BJ (cell line): Measurements from ENCODE around the gene LHFPL6. TPM values are rescaled to one million over a fixed set of nuclear protein-coding genes. Genes with fewer than 3 reads are reported as not detected.

Experiments used
- CTCF ChIA-PET: fragments of 350-600 bp; formaldehyde crosslinking; extraction: SDS; loops from one replicate; lab custom pipeline; 2021; ENCODE audit warnings: antibody characterized with exemption, inconsistent platforms; lab: Yijun Ruan, JAX
- POLR2A ChIA-PET: fragments of 300-600 bp; sonication (Branson Sonifier 250); formaldehyde crosslinking; extraction: SDS; loops from one replicate; lab custom pipeline; 2021; ENCODE audit warnings: antibody characterized with exemption; lab: Charles Lee
- DNase-seq: peaks from one replicate; pipeline ENCODE4 v3.0.0-alpha.2; 2011; ENCODE audit warnings: low read depth
- H3K27me3 ChIP-seq: 2 replicates; pipeline ENCODE4 v1.6.0; 2011; ENCODE audit warnings: low read length; ENCODE audit not compliant: control insufficient read depth, insufficient read depth
- H3K36me3 ChIP-seq: 2 replicates; pipeline ENCODE4 v1.5.1; 2011; ENCODE audit warnings: low read length; ENCODE audit not compliant: control insufficient read depth, insufficient read depth
- H3K4me3 ChIP-seq: 2 replicates; pipeline ENCODE4 v1.5.1; 2011; ENCODE audit warnings: low read depth, mild to moderate bottlenecking, control low read depth, low read length
- polyA plus RNA-seq: library from polyadenylated mRNA; depleted of rRNA; stranded (reverse); fragments of >200 nt; gene quantifications from 2 replicates; pipeline ENCODE4 v1.2.3, GENCODE V29; 2011
- TF ChIP-seq, protein P1 (sequence below): IDR thresholded peaks from 2 replicates; pipeline ENCODE4 v1.5.1; 2011; ENCODE audit warnings: low read depth, mild to moderate bottlenecking, control low read depth, inconsistent platforms, low read length, moderate library complexity; ENCODE audit not compliant: insufficient read depth

The LHFPL6 gene
- polyA plus RNA-seq, 1 experiment = 69.0 TPM

DNA sequence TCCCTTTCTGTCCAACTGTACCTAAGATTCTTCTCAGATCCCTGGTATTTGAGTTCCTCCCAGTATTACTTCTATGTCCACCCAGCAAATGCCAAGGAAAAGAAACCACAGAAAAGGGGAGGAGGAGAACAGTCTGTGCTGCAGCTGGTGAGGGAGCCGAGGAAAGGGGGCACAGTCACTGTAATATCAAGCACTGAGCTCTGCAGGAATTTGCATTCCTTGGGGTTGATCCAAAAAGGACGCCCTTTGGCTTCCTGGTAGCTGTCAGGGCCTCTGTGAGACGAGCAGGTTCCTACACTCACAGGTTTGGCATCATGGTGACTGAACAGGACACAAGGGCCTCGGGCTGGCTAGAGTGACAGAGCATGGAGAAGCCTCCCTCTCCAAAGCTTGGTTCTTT is 291.4 kb downstream of the LHFPL6 start:
- peaks cover 3% of the 10 kb centered on the region; the same call in 1 of the 2 replicates for H3K27me3 ChIP-seq
- DNase-seq = no peak
- ChIA-PET CTCF (interaction anchor here (1.3 kb wide), 1 partner anchor 13 kb away, joined by 5 read pairs; no protein-coding TSS in a partner anchor), POLR2A (no interaction called here)
- H3K4me3 ChIP-seq = no peak overlapping the region
- TF ChIP-seq, protein P1, sequence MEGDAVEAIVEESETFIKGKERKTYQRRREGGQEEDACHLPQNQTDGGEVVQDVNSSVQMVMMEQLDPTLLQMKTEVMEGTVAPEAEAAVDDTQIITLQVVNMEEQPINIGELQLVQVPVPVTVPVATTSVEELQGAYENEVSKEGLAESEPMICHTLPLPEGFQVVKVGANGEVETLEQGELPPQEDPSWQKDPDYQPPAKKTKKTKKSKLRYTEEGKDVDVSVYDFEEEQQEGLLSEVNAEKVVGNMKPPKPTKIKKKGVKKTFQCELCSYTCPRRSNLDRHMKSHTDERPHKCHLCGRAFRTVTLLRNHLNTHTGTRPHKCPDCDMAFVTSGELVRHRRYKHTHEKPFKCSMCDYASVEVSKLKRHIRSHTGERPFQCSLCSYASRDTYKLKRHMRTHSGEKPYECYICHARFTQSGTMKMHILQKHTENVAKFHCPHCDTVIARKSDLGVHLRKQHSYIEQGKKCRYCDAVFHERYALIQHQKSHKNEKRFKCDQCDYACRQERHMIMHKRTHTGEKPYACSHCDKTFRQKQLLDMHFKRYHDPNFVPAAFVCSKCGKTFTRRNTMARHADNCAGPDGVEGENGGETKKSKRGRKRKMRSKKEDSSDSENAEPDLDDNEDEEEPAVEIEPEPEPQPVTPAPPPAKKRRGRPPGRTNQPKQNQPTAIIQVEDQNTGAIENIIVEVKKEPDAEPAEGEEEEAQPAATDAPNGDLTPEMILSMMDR = no peak
- no peaks in the 10 kb centered on the region for H3K36me3 ChIP-seq

DNA sequence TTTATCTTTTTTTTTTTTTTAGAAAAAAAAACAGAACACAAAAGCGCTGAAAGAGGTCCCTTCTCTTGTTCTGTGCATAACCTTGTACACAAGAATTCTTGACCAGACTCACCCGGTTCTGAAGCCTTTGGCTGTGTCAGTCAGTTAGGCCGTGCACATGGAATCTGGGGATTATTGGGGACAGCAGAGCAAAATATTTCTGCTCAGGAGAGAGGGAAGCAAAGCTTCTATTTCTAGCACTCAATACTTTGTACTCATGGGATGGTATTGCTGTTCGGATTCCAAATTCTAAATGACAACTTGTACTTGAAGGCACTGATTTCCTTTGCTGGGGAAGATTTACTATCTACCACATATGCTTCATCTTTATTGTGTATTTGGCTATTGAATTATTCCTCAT is 292.0 kb downstream of the LHFPL6 start:
- Histone ChIP-seq H3K27me3 (peaks cover 3% of the 10 kb centered on the region; the same call in 1 of the 2 replicates), H3K36me3 (no peaks in the 10 kb centered on the region), H3K4me3 (no peak overlapping the region)
- ChIA-PET CTCF (interaction anchor here (1.3 kb wide), 1 partner anchor 12 kb away, joined by 5 read pairs; no protein-coding TSS in a partner anchor), POLR2A (no interaction called here)
- TF ChIP-seq, protein P1 = no peak
- no peak for DNase-seq

DNA sequence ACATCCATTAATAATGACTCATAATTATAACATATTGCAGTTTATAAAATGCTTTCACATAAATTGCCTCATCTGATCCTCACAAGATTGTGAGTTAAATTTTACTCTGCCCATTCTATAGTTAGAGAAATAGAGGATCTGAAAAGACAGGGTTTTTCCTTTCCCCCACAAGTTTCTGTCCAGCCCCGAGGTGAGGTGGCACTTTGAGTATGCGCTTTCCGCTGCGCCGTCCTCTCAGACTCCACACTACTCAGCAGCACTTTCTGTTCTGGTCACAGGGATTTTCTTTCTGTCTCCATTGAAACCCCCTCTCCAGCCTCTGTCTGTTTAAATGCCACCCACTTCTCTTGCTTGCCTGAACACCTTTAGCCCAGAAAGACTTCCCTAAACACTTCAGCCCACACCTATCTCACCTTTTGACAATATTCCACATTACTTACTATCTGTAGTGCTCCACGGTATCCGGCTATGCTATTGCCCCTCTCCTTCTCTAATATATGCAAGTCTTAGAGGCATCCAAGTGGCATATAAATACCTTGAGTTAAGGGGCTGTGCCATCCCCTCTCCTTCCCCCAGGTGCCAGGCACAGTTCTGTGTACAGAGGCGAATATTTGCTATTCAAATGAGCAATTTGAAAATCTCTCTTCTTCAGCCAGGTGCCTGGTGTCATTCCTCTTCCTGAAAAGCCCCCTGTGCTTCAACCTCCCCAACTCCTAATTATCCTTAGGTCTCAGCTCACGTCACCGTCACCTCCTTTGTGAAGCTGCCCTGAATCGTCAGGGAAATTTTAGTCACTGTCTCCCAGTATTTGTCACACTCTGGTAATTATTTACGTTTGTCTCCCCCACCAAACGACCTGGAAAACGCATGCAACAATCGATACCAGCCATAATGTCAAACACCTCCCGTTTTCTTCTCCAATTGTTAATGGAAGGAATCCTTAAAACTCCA is 296.1 kb downstream of the LHFPL6 start:
- TF ChIP-seq, protein P1 = no peak
- ChIA-PET CTCF (no interaction called here), POLR2A (interaction anchor here (0.6 kb wide), 1 partner anchor 9 kb away, joined by 4 read pairs; no protein-coding TSS in a partner anchor)
- H3K27me3 ChIP-seq = peaks cover 3% of the 10 kb centered on the region; the same call in 1 of the 2 replicates
- H3K4me3 ChIP-seq = no peak overlapping the region
- DNase-seq = no peak
- H3K36me3 ChIP-seq = no peaks in the 10 kb centered on the region

DNA sequence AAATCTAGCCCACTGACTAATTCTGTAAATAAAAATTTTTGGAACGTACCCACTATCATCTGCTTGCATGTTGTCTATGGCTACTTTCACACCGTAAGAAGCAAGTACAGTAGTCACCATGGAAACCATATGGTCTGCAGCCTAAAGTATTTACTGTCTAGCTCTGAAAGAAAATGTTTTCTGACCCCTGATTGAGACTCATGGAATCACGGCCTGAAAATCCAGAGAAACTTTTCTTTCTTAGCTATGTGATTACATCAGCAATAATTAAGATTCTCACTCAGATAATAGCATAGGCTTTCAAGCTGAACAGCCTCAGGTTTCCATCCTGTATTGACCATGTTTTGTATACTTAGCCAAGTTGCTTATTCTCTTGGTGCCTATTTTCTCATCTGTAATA is 300.2 kb downstream of the LHFPL6 start:
- CTCF ChIA-PET = interaction anchor here (1.1 to 1.4 kb wide), 2 partner anchors 15 to 112 kb away, joined by 3 to 4 read pairs; no protein-coding TSS in a partner anchor
- POLR2A ChIA-PET = no interaction called here
- no peak overlapping the region for H3K4me3 ChIP-seq
- DNase-seq = no peak
- no peaks in the 10 kb centered on the region for H3K36me3 ChIP-seq
- TF ChIP-seq, protein P1 = no peak
- H3K27me3 ChIP-seq = no peaks in the 10 kb centered on the region

DNA sequence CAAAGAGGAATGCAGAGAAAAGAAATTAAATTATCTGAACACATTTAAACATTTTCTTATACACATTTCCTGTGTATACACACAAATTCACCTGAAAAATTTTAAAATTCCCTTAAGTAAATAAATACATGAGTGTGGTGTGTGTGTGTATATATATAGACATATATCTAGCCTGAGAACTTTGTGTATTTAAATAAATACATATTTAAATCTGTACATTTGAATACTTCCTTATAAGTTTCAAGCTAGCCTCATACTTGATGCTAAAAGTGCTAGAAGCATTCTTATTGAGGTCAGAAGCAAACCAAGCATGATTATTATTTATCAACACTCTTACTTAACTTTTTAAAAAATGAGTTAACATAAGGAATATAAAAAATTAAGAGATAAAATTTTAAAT is 304.0 kb downstream of the LHFPL6 start:
- no peak for DNase-seq
- H3K27me3 ChIP-seq = no peaks in the 10 kb centered on the region
- no peaks in the 10 kb centered on the region for H3K36me3 ChIP-seq
- ChIA-PET CTCF (interaction anchor here (0.8 to 1.6 kb wide), 3 partner anchors 12 to 316 kb away, joined by 3 to 5 read pairs (median 3); no protein-coding TSS in a partner anchor), POLR2A (no interaction called here)
- H3K4me3 ChIP-seq = no peak overlapping the region
- TF ChIP-seq, protein P1 = no peak
